C4-2B (cell line): ENCODE data around the gene SERPINB2.

Experiments
- CTCF ChIP-seq: fragments of 450-650 bp; conservative IDR thresholded peaks from 2 replicates; pipeline ENCODE4 v1.5.1; 2017; ENCODE audit warnings: mild to moderate bottlenecking
- ZFX ChIP-seq: fragments of 450-650 bp; IDR thresholded peaks from 2 replicates; pipeline ENCODE4 v1.6.1; 2017

GRCh38 chr18:63887424-63887823 lies at the start of gene SERPINB2:
- TF ChIP-seq CTCF (no peak), ZFX (no peak)
